NCI-H460 (cell line): ENCODE data around the gene BIRC5. TPM values are rescaled to one million over a fixed set of nuclear protein-coding genes. Genes with fewer than 3 reads are reported as not detected.

Source experiments
- DNase-seq: peaks from one replicate; pipeline ENCODE4 v3.0.0-alpha.2; 2016; ENCODE audit warnings: low read depth; ENCODE audit errors: extremely low read depth
- small RNA-seq, 2 experiments: library from RNA; depleted of rRNA; stranded (forward); fragments of <200 nt; gene quantifications; one replicate each; pipeline ENCODE3, GENCODE V24; 2014
- total RNA-seq: library from RNA; depleted of rRNA; stranded (reverse); fragments of >200 nt; shearing (Covaris generic); gene quantifications from 2 replicates; pipeline ENCODE4 v1.2.3, GENCODE V29; 2014; rRNA removed

The BIRC5 gene
- total RNA-seq, 1 experiment from 2014 or later = 138 TPM

GRCh38 chr17:78269955-78270381 lies 55.9 kb downstream of the BIRC5 start:
- DNase-seq = no peak

GRCh38 chr17:78271419-78272170 lies 57.5 kb downstream of the BIRC5 start:
- no peak for DNase-seq

GRCh38 chr17:78272181-78272913 lies 58.3 kb downstream of the BIRC5 start:
- no peak for DNase-seq

- no peak for DNase-seq
Observed at GRCh38 chr17:78272914-78273258, 58.8 kb downstream of the BIRC5 start.

- no peak for DNase-seq
Observed at GRCh38 chr17:78273813-78274212, 59.8 kb downstream of the BIRC5 start.

Small RNA genes lying within 50 kb of the gene (small RNA-seq; reads per million reads assigned to genes)
- gene AC087645.1 = 0 reads per million in 2 experiments

Other genes with a start within 250 kb of the BIRC5 start
- gene TMC6, start 85.5 kb upstream of the BIRC5 start, total RNA-seq = 17.2 TPM in 2 replicates
- 0.30 TPM in 1 of 2 replicates, not detected in the other for gene TMC8, start 83.5 kb upstream of the BIRC5 start, total RNA-seq
- gene C17orf99, start 67.9 kb upstream of the BIRC5 start, total RNA-seq = not detected in 2 replicates
- 61.7 and 68.8 TPM in 2 replicates for gene SYNGR2, start 45.7 kb upstream of the BIRC5 start, total RNA-seq
- 36.4 and 40.1 TPM in 2 replicates for gene TK1, start 27.2 kb upstream of the BIRC5 start, total RNA-seq
- 63.2 and 75.6 TPM in 2 replicates for gene AFMID, start 26.9 kb upstream of the BIRC5 start, total RNA-seq
- gene TMEM235, start 17.4 kb downstream of the BIRC5 start, total RNA-seq = not detected in 2 replicates
- gene SOCS3, start 145.8 kb downstream of the BIRC5 start, total RNA-seq = 404 and 479 TPM in 2 replicates
- 27.5 and 30.5 TPM in 2 replicates for gene PGS1, start 164.4 kb downstream of the BIRC5 start, total RNA-seq